ENCODE measurements around the gene MMP20.

MMP20 gene

DNA sequence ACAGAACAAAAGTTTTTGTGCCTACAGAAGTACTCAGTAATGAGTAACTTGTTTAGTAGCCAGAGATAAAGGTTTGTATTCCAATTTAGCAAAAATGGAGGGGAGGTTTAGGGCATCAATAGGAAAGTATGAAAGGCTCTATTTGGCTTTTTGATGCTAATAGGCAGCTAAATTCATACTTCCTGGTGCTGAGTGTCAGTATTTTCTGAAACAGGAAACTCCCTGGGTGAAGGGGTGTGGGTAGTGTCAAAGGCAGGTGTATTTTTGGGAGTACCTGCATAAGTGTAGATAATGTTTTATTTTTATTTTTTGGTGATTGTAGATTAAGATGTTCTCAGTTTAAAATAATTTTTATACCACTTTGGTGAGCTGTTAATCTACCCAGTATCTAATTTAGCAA is 65.3 kb downstream of the MMP20 start:
- DNase-seq (ENCODE audit: low read depth) = no peak

DNA sequence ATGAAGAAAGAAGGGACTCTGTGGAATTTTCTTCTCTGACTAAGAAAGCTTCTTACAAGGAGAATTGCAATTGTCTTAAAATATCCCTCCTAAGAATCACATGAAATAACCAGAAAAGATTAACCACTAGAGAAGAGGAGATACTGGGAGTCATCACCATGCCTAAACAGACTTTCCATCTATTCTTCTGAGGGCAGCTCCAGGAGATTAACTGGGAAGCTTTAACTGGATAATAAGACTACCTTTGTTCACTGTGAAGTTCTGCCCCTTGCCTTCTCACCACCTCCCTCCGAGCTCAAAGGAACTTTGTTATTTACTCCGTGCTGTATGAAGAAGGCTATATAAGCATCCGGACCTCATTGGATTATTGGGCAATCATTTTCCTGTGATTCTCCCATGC is 70.0 kb downstream of the MMP20 start:
- DNase-seq (ENCODE audit: low read depth) = no peak

DNA sequence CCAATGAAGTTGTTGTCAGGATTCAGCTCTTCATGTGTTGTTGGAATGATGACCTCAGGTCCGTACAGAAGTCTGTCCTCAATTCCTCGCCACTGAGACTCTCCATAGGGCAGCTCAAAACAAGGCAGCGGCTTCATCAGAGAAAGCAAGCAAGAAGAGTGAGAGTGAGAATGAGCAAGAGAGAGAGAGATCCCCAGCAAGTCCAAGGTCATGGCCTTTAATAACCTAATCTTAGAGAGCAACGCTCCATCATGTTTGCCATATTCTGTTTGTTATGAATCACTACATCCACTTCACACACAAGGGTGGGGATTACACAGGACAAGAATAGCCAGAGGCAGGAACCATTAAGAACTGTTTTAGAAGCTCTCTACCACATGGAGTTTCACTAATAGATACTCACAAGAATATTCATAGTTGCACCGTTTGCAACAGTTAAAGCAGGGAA is 71.3 kb downstream of the MMP20 start:
- DNase-seq (ENCODE audit: low read depth) = no peak

DNA sequence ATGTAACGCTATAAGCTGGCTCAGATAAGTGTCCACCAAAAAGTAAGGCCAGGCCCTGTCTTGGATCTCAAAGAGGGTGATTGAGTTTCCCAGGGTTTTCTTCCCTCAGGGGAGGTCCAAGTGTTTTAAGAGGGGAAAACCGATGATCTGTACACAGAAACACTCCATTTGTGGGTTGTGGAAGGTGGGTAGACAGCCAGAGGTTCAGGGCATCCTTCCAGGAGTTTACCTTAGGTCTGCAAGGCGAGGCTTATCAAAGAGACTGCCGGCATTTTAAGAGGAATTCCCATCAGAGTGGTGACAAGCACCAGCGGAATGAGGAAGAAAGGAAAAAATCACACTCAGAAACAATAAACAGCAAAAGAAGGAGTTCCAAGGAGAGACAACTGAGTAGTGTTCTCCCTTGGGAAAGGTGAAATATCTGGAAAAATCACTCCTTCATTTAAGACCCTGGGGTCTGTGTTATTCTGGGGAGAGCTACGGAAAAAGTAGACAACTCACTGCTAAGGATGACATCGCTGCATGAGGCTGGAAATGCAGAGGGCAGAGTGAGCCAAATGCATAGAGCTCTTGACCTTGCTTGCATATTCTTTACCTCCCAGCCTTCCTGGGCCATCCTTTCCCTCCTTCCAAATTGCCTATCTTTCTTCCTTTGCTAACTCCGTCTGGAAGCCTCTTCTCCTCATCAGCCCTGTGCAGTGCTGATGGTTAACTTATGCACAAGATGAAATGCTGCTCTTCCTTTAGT is 72.5 kb downstream of the MMP20 start:
- DNase-seq (ENCODE audit: low read depth) = no peak

DNA sequence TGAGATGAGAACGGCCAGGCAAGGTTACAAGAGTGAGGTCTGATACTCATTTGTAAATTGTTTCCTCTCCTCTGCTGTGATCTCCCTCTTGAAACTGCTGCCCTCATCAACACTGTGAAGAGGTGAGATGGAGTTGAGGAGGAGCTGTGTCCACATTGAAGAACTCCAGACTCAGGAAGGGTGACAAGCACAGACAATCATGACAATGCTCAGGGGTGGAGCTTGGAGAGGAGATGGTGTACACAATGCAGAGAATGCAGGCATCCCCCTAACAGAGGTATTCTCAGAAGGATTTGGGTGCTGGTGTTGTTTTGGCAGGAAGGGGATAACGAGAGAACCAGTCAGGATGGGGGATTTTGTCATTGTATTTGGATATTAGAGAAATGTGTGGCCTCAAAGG is 73.1 kb downstream of the MMP20 start:
- no peak for DNase-seq (ENCODE audit: low read depth)

DNA sequence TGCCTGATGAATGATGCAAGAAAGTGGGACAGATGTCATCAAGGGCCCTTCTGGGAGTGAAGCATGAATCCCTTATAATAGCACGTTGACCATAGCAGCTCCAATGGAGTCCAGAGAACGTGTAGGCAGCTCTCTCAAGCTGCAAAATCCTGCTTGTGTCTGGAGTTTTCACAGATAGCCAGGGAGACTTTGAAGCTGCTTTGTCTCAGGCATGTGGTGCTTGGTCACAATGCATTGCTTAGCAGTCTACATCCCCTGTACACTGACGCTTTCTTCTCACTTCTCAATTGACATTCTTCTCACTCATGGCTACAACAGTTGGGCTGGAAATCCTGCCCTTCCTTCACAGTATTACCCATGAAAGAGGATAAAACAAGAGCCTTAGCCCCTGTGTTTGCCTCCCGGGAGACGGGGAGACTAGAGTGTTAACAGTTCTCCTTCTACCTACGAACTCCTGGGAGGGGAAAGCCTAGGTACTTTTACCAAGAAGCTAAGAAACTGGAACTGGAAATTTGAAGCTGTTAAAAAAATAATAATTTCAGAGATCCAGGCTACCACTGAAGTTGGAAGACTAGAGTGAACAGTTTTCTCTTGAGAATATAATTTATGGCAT is 73.9 kb downstream of the MMP20 start:
- DNase-seq (ENCODE audit: low read depth) = no peak

DNA sequence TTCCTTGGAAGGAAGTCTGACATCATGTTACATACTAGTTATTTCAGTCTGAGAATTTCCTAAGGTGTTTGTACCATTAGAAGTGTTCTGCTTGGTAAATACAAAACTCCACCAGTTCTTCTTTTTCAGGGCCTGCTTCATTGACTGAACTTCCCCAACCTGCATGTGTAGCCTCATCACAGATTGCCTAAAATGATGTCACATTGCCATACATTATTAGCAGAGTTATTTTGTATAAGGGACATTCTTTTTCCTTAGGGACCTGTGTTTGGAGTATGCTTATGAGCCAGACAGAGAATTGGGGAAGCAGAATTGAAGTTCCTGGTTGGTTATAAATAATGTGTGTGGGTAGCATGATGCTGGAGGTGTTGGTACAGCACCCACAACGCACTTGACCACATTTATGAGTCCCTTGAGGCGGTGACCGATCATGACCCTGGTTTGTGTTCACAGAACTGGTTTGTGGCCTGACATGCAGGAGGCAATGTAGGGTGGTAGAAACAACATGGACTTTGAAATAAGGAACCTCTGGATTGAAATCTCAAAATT is 78.1 kb downstream of the MMP20 start:
- DNase-seq (ENCODE audit: low read depth) = no peak

DNA sequence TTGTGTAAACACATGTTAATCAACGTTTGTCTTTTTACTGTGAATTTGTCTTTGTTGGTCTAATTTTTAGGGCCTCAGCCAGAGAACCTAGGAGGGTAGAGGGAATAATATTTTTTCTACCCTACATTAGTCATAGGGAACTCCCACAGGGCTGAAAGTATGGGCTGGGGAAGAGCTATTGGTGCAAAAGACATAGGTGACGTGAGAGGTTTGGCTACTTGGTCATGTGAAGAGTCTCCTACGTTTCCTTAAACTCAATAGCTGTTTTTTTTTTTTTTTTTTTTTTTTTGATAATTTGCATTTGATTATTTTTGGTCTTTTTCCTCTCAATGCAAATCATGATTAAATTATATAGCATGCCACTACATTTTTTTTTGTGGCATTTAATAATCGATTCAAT is 78.7 kb downstream of the MMP20 start:
- no peak for DNase-seq (ENCODE audit: low read depth)

DNA sequence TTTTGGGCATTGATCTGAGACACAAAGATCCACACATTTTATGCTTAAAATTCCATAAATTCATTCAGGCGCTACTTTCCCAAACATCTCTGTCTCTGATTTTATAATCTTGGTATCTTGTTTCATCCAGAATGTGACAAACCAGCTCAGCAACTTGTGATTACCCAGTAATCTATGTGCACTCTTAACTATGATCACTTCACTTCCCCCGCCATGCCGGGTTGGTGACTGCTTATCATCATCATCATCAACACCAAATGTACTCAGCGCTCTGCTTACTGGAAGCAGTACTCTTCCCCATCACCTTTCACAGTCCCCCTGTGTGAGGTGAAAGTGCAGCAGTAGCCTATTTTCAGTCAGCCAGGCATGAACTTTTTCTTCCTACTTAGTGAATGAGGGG is 79.4 kb downstream of the MMP20 start:
- DNase-seq (ENCODE audit: low read depth) = no peak

DNA sequence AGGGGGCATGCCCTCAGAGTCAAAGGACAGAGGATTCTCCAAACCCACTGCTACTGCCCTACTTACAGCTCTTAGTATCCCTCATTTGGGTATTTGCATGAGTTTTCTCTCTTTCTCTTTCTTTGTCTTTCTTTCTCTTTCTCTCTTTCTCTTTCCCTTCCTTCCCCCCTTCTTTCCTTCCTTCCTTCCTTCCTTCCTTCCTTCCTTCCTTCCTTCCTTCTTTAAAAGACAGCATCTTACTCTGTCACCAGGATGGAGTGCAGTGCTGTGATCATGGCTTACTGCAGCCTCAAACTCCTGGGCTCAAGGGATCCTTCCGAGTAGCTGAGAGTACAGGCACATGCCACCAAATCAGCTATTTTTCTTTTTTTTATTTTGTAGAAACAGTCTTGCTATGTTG is 80.5 kb downstream of the MMP20 start:
- no peak for DNase-seq (ENCODE audit: low read depth)

DNA sequence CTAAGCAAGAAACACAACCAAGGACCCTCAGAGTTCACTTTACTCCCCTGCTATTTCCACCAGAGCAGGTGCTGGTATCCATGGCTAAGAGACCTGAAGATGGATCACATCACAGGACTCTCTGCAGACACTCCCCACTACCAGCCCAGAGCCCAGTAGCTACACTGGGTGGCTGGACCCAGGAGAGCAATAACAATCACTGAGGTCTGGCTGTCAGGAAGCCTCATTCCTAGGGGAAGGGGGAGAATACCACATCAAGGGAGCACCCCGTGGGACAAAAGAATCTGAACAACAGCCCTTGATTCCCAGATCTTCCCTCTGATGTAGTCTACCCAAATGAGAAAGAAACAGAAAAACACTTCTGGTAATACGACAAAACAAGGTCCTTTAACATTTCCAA is 85.6 kb downstream of the MMP20 start:
- DNase-seq (ENCODE audit: low read depth) = no peak

DNA sequence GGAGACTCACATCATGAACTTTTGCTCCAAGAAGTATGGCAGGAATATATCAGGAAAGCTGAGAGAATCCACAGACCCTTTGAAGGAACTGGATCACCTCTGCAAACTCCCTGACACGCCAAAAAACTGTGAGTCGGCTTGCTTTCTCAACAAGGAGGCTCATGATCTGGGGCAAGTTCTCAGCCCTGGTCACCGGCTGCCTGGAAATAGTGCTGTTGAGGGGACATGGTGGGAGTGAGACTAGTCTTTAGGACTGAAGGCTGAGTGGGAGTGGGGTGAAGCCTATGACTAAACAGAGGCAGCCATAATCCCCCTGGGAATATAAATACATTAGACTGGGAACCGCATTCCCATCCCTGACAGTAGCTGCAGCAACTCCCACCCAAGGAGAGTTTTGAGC is 86.2 kb downstream of the MMP20 start:
- no peak for DNase-seq (ENCODE audit: low read depth)

DNA sequence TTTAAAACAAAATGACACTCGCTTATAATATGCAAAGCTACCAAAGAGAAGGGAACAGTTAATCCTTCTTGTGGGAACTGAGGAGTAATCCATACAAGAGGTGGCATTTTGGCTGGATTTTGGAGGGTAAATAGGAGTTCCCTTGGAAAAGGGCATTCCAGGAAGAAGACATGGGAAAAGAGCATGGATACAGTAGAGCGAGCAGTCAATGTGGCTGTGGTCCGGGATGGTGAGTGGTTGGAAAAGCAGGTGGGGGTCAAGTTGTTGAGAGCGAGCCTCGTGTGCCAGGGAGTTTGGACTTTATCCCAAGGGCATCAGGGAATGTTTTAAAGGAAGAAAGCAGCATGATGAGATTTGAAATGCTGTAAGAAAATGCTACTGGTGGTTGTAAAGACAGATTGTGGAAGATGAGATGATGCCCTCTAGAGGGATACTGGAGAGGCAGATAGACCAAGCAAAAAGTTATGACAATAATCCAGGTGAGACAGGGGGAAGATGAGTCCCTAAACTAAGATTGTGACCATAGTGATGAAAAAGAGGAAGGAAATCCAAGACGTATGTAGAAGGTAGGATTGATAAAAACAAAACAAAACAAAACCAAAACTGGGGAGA is 90.8 kb downstream of the MMP20 start:
- no peak for DNase-seq (ENCODE audit: low read depth)

DNA sequence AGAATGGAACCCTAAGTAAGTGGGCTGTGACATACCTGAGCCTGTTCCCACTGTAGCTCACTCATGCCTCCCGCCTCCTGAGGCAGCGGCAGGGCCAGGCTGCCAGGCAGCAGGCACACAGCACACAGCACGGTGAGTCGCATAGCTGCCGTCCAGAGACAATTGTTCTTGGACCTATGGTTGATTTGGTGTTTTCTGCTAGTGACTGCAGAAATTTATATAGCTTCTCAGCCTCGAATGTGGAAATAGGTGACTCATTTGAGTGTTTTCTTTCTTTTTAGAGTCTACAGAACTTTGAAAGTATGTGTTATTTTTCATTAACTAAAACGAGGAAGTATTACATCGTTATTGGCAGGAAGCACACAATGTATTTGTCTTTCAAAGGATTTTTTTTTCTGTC is 94.6 kb downstream of the MMP20 start, which contains the start of gene MMP7:
MMP7 (minus strand) TSS at position 190 of the 400 bp plus-strand sequence; CDS start at position 143, 47 bp downstream.
- DNase-seq (ENCODE audit: low read depth) = peak; percentile 8

DNA sequence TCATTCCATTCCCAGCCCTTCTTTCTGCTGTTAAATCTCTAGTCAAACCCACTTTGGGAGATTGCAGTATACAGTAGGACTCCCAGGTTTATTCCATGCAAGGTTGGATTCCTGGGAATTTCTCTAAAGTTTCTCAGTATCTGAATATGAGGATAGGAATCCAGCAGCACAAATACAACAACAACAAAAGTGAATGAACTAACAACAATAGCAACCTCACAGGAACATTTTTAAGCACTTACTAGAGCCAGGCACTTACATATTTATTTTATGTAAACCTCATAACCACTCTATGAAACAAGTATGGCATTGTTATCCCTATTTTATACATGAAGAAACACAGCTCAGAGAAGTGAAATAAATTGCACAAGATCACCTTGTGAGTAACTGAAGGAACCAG is 96.5 kb downstream of the MMP20 start:
- no peak for DNase-seq (ENCODE audit: low read depth)

DNA sequence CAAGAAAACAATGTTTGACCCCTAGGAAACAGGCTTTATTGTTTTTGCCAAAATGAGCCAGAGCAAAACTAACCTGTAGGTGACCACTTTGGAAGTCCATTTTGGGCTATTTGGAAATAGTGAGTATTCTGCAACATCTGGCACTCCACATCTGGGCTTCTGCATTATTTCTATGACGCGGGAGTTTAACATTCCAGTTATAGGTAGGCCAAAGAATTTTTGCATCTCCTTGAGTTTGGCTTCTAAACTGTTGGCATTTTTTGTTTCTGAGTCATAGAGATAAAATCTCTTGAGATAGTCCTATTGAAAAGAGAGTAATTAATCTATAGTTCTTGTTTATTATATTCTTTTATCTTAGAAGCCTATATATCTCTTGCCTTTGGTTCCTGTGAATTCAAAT is 97.4 kb downstream of the MMP20 start:
- DNase-seq (ENCODE audit: low read depth) = no peak

DNA sequence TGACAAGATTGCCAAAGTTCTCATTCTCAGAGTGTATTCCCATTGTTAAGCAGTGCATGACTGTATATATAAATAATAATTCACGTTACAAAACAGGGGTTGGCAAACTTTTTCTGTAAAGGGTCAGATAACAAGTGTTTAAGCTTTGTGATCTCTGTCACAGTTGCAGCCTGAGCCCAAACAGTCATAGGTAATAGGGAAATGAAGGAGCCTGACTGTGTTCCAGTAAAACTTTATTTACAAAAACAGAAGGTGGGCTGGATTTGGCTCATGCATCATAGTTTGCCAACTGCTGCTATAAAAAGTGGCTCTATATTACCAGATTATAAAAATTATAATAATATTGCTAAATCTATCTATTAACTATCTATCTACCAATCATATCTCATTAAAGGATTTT is 98.1 kb downstream of the MMP20 start:
- DNase-seq (ENCODE audit: low read depth) = no peak
